Measurements from ENCODE around the gene OR2F2.

Gene OR2F2

DNA sequence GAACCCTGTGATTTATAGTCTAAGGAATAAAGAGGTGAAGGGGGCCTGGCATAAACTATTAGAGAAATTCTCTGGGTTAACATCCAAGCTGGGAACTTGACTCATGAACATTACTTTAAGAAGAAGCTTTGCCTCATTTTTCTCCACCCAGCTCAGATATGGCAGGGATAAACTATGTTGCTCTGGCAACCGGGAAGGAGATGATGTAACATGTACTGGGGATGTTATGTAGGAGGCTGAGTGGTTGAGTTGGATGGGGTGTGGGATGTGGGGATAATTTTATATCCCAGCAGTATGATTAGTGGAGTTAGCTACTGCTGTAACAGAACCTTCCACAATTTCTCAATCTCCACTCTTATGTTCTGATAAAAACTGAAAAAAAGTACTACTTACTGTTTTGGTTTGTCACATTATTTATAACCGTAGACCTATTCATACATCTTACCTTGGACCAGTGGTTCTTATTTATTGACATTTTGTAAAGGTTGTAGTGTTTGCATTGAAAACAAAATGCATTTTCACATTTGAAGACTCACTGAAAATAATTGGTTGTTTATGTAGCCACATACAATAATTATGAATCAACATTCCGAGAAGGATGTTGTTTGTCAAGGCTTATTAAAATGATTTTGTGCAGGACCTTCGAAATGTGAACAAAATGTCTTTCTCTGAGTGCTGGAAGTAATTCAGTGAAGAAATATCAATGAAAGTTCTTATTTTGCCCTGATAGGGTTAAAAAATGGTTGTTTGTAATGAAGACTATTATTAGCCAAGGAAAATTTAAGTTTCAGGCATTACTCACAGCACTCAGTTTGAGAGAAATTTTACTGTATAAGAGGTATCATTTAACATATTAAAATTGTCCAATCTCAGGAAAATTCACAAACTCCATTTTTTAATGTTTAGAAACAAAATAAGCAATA lies 1.3 kb downstream of the OR2F2 start:
- Histone ChIP-seq H2BK12ac (ENCODE audit: low read length) (no peak overlapping the region), H3K4me3 (ENCODE audit: low read length in 2 of 2) (no peak overlapping the region), H2BK15ac (ENCODE audit: low read length) (no peak overlapping the region), H3K9me3 (replicated peaks in 1 of 2; ENCODE audit: control insufficient read depth in 2 of 2, insufficient read depth in 1 of 2, low read depth in 1 of 2, low read length in 2 of 2) (no peaks in the 10 kb centered on the region), H4K8ac (ENCODE audit: low read depth, low read length) (no peak overlapping the region), H3K27me3 (ENCODE audit: control insufficient read depth in 3 of 3, insufficient read depth in 3 of 3, low read depth in 1 of 3, low read length in 3 of 3) (no peaks in the 10 kb centered on the region), H3K14ac (ENCODE audit: low read length) (no peak overlapping the region), H3K79me1 (ENCODE audit: low read depth, low read length) (no peaks in the 10 kb centered on the region), H3K4me2 (ENCODE audit: insufficient read depth, low read length, poor library complexity, severe bottlenecking) (no peak overlapping the region), H3K4ac (ENCODE audit: low read length) (no peak overlapping the region), H3K18ac (ENCODE audit: low read length) (no peak overlapping the region), H2BK120ac (ENCODE audit: low read depth, low read length) (no peak overlapping the region), H3K36me3 (replicated peaks in 1 of 2; ENCODE audit: control insufficient read depth in 2 of 2, insufficient read depth in 2 of 2, low read length in 2 of 2) (no peaks in the 10 kb centered on the region), H3K27ac (replicated peaks; ENCODE audit: low read length) (no peak overlapping the region), H3K4me1 (ENCODE audit: control insufficient read depth in 2 of 2, insufficient read depth in 1 of 2, low read depth in 1 of 2, low read length in 2 of 2) (no peaks in the 10 kb centered on the region), H2AFZ (ENCODE audit: low read length) (no peak overlapping the region), H3K23ac (ENCODE audit: low read depth, low read length, poor library complexity) (no peak overlapping the region), H3K9ac (ENCODE audit: low read depth, low read length, poor library complexity) (no peak overlapping the region), H4K91ac (ENCODE audit: low read depth, low read length, poor library complexity) (no peak overlapping the region), H2BK5ac (ENCODE audit: low read length) (no peak overlapping the region), H2AK5ac (ENCODE audit: low read depth, low read length) (no peak overlapping the region)
- no peak for DNase-seq (ENCODE audit: low spot score)
- no CpG with 5 or more reads among the region's 4 CpGs for WGBS, 2 donors (ENCODE audit: extremely low coverage in 2 of 2, insufficient read length in 2 of 2, insufficient replicate concordance in 1 of 2)

DNA sequence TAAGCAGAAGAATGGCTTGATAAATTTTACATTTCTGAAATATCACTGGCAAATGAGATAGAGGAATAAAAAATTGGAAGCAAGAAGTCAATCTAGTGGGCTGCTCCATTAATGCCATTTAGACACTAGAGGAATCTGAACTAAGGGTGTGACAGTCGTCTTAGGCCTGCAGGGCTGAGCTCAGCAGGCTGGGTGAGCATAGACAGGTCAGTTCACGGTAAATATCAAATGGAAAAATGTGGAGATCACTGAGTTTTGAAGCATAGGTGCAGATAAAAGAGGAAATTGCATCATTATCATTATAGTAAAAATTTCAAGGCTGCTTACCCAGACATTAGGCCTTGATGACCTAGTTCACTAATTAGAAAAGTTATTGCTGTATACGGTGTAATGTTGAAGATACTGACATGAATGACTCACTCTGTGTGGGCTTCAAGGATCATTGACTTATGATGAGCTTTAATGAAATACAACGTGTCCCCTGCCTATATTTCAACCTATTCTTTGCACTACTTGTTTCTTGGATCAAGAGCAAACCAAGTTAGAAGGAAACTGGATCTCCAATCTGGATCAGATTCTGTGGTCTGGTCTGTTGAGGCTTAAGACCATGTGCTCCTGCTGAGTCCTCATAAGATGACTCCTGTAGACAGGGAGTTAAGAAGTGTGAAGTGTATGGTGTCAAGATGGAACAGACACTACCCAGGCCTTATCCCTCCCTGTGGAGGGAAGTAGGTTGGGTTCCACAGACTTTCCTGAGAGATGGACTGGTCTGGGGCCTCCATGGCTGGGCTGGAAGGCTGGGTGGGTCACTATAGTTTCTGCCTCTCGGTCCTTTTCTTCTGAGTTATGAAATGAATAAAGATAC lies 3.6 kb downstream of the OR2F2 start:
- WGBS, 2 donors (ENCODE audit: extremely low coverage in 2 of 2, insufficient read length in 2 of 2, insufficient replicate concordance in 1 of 2) = no CpG with 5 or more reads among the region's 5 CpGs
- no peaks in the 10 kb centered on the region for H3K36me3 ChIP-seq (replicated peaks in 1 of 2; ENCODE audit: control insufficient read depth in 2 of 2, insufficient read depth in 2 of 2, low read length in 2 of 2)
- H3K4ac ChIP-seq (ENCODE audit: low read length) = no peak overlapping the region
- H2AFZ ChIP-seq (ENCODE audit: low read length) = no peak overlapping the region
- H3K4me2 ChIP-seq (ENCODE audit: insufficient read depth, low read length, poor library complexity, severe bottlenecking) = no peak overlapping the region
- H3K79me1 ChIP-seq (ENCODE audit: low read depth, low read length) = no peaks in the 10 kb centered on the region
- no peak overlapping the region for H3K23ac ChIP-seq (ENCODE audit: low read depth, low read length, poor library complexity)
- H2BK15ac ChIP-seq (ENCODE audit: low read length) = no peak overlapping the region
- H3K4me1 ChIP-seq (ENCODE audit: control insufficient read depth in 2 of 2, insufficient read depth in 1 of 2, low read depth in 1 of 2, low read length in 2 of 2) = no peaks in the 10 kb centered on the region
- no peak overlapping the region for H3K18ac ChIP-seq (ENCODE audit: low read length)
- no peaks in the 10 kb centered on the region for H3K9me3 ChIP-seq (replicated peaks in 1 of 2; ENCODE audit: control insufficient read depth in 2 of 2, insufficient read depth in 1 of 2, low read depth in 1 of 2, low read length in 2 of 2)
- no peak overlapping the region for H2BK5ac ChIP-seq (ENCODE audit: low read length)
- no peak for DNase-seq (ENCODE audit: low spot score)
- H3K27me3 ChIP-seq (ENCODE audit: control insufficient read depth in 3 of 3, insufficient read depth in 3 of 3, low read depth in 1 of 3, low read length in 3 of 3) = no peaks in the 10 kb centered on the region
- no peak overlapping the region for H3K9ac ChIP-seq (ENCODE audit: low read depth, low read length, poor library complexity)
- no peak overlapping the region for H3K27ac ChIP-seq (replicated peaks; ENCODE audit: low read length)
- no peak overlapping the region for H4K91ac ChIP-seq (ENCODE audit: low read depth, low read length, poor library complexity)
- H2AK5ac ChIP-seq (ENCODE audit: low read depth, low read length) = no peak overlapping the region
- no peak overlapping the region for H2BK120ac ChIP-seq (ENCODE audit: low read depth, low read length)
- no peak overlapping the region for H4K8ac ChIP-seq (ENCODE audit: low read depth, low read length)
- no peak overlapping the region for H3K14ac ChIP-seq (ENCODE audit: low read length)
- no peak overlapping the region for H3K4me3 ChIP-seq (ENCODE audit: low read length in 2 of 2)
- H2BK12ac ChIP-seq (ENCODE audit: low read length) = no peak overlapping the region

DNA sequence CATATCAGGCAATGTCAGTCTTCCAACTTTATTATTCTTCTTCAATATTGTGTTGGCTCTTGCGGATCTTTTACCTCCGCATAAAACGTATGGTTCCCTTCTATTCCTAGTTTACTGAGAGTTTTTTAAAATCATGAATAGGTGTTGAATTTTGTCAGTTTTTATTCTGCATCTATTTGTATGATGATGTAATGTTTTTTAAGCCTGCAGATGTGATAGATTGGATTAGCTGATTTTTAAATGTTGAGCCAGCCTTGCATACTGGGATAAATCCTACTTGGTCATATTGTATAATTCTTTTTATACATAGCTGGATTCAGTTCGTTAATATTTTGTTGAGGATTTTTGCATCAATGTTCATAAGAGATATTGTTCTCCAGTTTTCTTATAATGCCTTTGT lies 10.4 kb downstream of the OR2F2 start:
- H3K36me3 ChIP-seq (replicated peaks in 1 of 2; ENCODE audit: control insufficient read depth in 2 of 2, insufficient read depth in 2 of 2, low read length in 2 of 2) = no peaks in the 10 kb centered on the region
- WGBS, 2 donors (ENCODE audit: extremely low coverage in 2 of 2, insufficient read length in 2 of 2, insufficient replicate concordance in 1 of 2) = no CpG with 5 or more reads among the region's 4 CpGs
- H4K8ac ChIP-seq (ENCODE audit: low read depth, low read length) = no peak overlapping the region
- H2AK5ac ChIP-seq (ENCODE audit: low read depth, low read length) = no peak overlapping the region
- H3K14ac ChIP-seq (ENCODE audit: low read length) = no peak overlapping the region
- no peaks in the 10 kb centered on the region for H3K9me3 ChIP-seq (replicated peaks in 1 of 2; ENCODE audit: control insufficient read depth in 2 of 2, insufficient read depth in 1 of 2, low read depth in 1 of 2, low read length in 2 of 2)
- no peak overlapping the region for H3K4me2 ChIP-seq (ENCODE audit: insufficient read depth, low read length, poor library complexity, severe bottlenecking)
- no peak overlapping the region for H2BK120ac ChIP-seq (ENCODE audit: low read depth, low read length)
- no peaks in the 10 kb centered on the region for H3K79me1 ChIP-seq (ENCODE audit: low read depth, low read length)
- H2BK15ac ChIP-seq (ENCODE audit: low read length) = no peak overlapping the region
- H3K9ac ChIP-seq (ENCODE audit: low read depth, low read length, poor library complexity) = no peak overlapping the region
- H2BK5ac ChIP-seq (ENCODE audit: low read length) = no peak overlapping the region
- no peaks in the 10 kb centered on the region for H3K27me3 ChIP-seq (ENCODE audit: control insufficient read depth in 3 of 3, insufficient read depth in 3 of 3, low read depth in 1 of 3, low read length in 3 of 3)
- H3K4me1 ChIP-seq (ENCODE audit: control insufficient read depth in 2 of 2, insufficient read depth in 1 of 2, low read depth in 1 of 2, low read length in 2 of 2) = no peaks in the 10 kb centered on the region
- H3K4me3 ChIP-seq (ENCODE audit: low read length in 2 of 2) = no peak overlapping the region
- H4K91ac ChIP-seq (ENCODE audit: low read depth, low read length, poor library complexity) = no peak overlapping the region
- no peak overlapping the region for H2BK12ac ChIP-seq (ENCODE audit: low read length)
- no peak for DNase-seq (ENCODE audit: low spot score)
- H3K4ac ChIP-seq (ENCODE audit: low read length) = no peak overlapping the region
- no peak overlapping the region for H3K23ac ChIP-seq (ENCODE audit: low read depth, low read length, poor library complexity)
- H3K27ac ChIP-seq (replicated peaks; ENCODE audit: low read length) = no peak overlapping the region
- no peak overlapping the region for H3K18ac ChIP-seq (ENCODE audit: low read length)
- no peak overlapping the region for H2AFZ ChIP-seq (ENCODE audit: low read length)

DNA sequence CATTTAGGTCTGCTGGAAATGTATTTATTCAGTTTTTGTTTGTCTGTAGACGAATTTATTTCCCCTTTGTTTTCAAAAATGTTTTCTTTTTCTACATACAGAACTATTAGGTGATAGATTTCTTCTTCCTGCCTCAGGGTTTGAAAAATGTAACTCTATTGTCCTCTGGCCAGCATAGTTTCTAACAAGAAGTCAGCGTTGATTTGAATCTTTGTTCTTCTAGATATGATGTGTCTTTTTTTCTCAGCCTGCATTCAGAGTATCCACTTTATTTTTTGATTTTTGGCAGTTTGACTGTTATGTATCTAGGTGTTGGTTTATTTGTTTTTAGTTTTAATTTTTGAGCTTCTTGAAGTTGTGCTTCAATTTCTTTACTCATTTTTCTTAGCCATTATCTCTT lies 12.1 kb downstream of the OR2F2 start:
- no peaks in the 10 kb centered on the region for H3K27me3 ChIP-seq (ENCODE audit: control insufficient read depth in 3 of 3, insufficient read depth in 3 of 3, low read depth in 1 of 3, low read length in 3 of 3)
- no peaks in the 10 kb centered on the region for H3K9me3 ChIP-seq (replicated peaks in 1 of 2; ENCODE audit: control insufficient read depth in 2 of 2, insufficient read depth in 1 of 2, low read depth in 1 of 2, low read length in 2 of 2)
- no peak overlapping the region for H2BK5ac ChIP-seq (ENCODE audit: low read length)
- no peak for DNase-seq (ENCODE audit: low spot score)
- no peak overlapping the region for H3K4me3 ChIP-seq (ENCODE audit: low read length in 2 of 2)
- no peak overlapping the region for H4K91ac ChIP-seq (ENCODE audit: low read depth, low read length, poor library complexity)
- H2AK5ac ChIP-seq (ENCODE audit: low read depth, low read length) = no peak overlapping the region
- H3K14ac ChIP-seq (ENCODE audit: low read length) = no peak overlapping the region
- WGBS, 2 donors (ENCODE audit: extremely low coverage in 2 of 2, insufficient read length in 2 of 2, insufficient replicate concordance in 1 of 2) = no CpG with 5 or more reads among the region's 2 CpGs
- no peak overlapping the region for H4K8ac ChIP-seq (ENCODE audit: low read depth, low read length)
- no peaks in the 10 kb centered on the region for H3K79me1 ChIP-seq (ENCODE audit: low read depth, low read length)
- no peaks in the 10 kb centered on the region for H3K36me3 ChIP-seq (replicated peaks in 1 of 2; ENCODE audit: control insufficient read depth in 2 of 2, insufficient read depth in 2 of 2, low read length in 2 of 2)
- no peak overlapping the region for H3K23ac ChIP-seq (ENCODE audit: low read depth, low read length, poor library complexity)
- H3K4ac ChIP-seq (ENCODE audit: low read length) = no peak overlapping the region
- no peak overlapping the region for H2BK15ac ChIP-seq (ENCODE audit: low read length)
- H3K27ac ChIP-seq (replicated peaks; ENCODE audit: low read length) = no peak overlapping the region
- H2BK12ac ChIP-seq (ENCODE audit: low read length) = no peak overlapping the region
- H2BK120ac ChIP-seq (ENCODE audit: low read depth, low read length) = no peak overlapping the region
- no peaks in the 10 kb centered on the region for H3K4me1 ChIP-seq (ENCODE audit: control insufficient read depth in 2 of 2, insufficient read depth in 1 of 2, low read depth in 1 of 2, low read length in 2 of 2)
- no peak overlapping the region for H3K18ac ChIP-seq (ENCODE audit: low read length)
- H3K9ac ChIP-seq (ENCODE audit: low read depth, low read length, poor library complexity) = no peak overlapping the region
- no peak overlapping the region for H3K4me2 ChIP-seq (ENCODE audit: insufficient read depth, low read length, poor library complexity, severe bottlenecking)
- no peak overlapping the region for H2AFZ ChIP-seq (ENCODE audit: low read length)
